Inflammatory macrophage treated with lipopolysaccharide for 1 hour (primary cell): ENCODE results near the gene ZFYVE9.

ENCODE experiments used
- DNase-seq, 2 donors: peaks; one replicate each; pipeline ENCODE4 v3.0.0-alpha.2; 2020 to 2022

The ZFYVE9 gene

GRCh38 chr1:52259886-52260285, 118.0 kb downstream of the ZFYVE9 start:
- DNase-seq: no peak

- DNase-seq: no peak
Measured at GRCh38 chr1:52263153-52263910, 121.4 kb downstream of the ZFYVE9 start.

GRCh38 chr1:52264530-52265115, 122.7 kb downstream of the ZFYVE9 start:
- DNase-seq: no peak

GRCh38 chr1:52266507-52266906, 124.6 kb downstream of the ZFYVE9 start:
- no peak for DNase-seq

- peak; percentile 56 to 76 for DNase-seq
Measured at GRCh38 chr1:52268372-52268771, 126.5 kb downstream of the ZFYVE9 start.

- DNase-seq: no peak
Measured at GRCh38 chr1:52281518-52281917, 139.6 kb downstream of the ZFYVE9 start.

- DNase-seq: no peak
Measured at GRCh38 chr1:52288286-52288685, 146.4 kb downstream of the ZFYVE9 start.

- DNase-seq: no peak
Measured at GRCh38 chr1:52294580-52294979, 152.7 kb downstream of the ZFYVE9 start.

- DNase-seq: peak; percentile 42 to 66
Measured at GRCh38 chr1:52296345-52296744, 154.5 kb downstream of the ZFYVE9 start.

- DNase-seq: no peak
Measured at GRCh38 chr1:52305417-52306226, 163.7 kb downstream of the ZFYVE9 start.

- no peak for DNase-seq
Measured at GRCh38 chr1:52306227-52307006, 164.5 kb downstream of the ZFYVE9 start.

- no peak for DNase-seq
Measured at GRCh38 chr1:52321061-52321460, 179.2 kb downstream of the ZFYVE9 start.

- DNase-seq: no peak
Measured at GRCh38 chr1:52323731-52324130, 181.8 kb downstream of the ZFYVE9 start.

- DNase-seq: no peak
Measured at GRCh38 chr1:52325786-52326185, 183.9 kb downstream of the ZFYVE9 start.

GRCh38 chr1:52328615-52329014, 186.7 kb downstream of the ZFYVE9 start:
- DNase-seq: no peak

- peak; percentile 43 to 56 for DNase-seq
Measured at GRCh38 chr1:52332411-52332810, 190.5 kb downstream of the ZFYVE9 start.

- no peak for DNase-seq
Measured at GRCh38 chr1:52334906-52335528, 193.1 kb downstream of the ZFYVE9 start.

GRCh38 chr1:52337439-52337838, 195.6 kb downstream of the ZFYVE9 start:
- no peak for DNase-seq

- DNase-seq: no peak
Measured at GRCh38 chr1:52341655-52342260, 199.9 kb downstream of the ZFYVE9 start.

GRCh38 chr1:52343979-52344378, 202.1 kb downstream of the ZFYVE9 start:
- peak in 1 of 2 donors; percentile 19 for DNase-seq

GRCh38 chr1:52345252-52345651, 203.4 kb downstream of the ZFYVE9 start:
- no peak for DNase-seq

GRCh38 chr1:52346653-52347052, 204.8 kb downstream of the ZFYVE9 start:
- DNase-seq: no peak
